DOHH2 (cell line): ENCODE measurements around the gene NOSTRIN.

Experiments used
- H3F3A ChIP-seq: fragments of 200-600 bp; sonication (generic), shearing (Covaris generic); 2 replicates; pipeline ENCODE4 v1.6.0; 2016; ENCODE audit warnings: antibody characterized with exemption, mild to moderate bottlenecking; ENCODE audit not compliant: control insufficient read depth, insufficient read depth
- H3K27ac ChIP-seq: fragments of 200-600 bp; sonication (generic); 2 replicates; pipeline ENCODE4 v1.5.1; 2014; ENCODE audit warnings: low read depth, mild to moderate bottlenecking, low read length, moderate library complexity
- H3K27me3 ChIP-seq: fragments of 200-600 bp; sonication (generic); 2 replicates; pipeline ENCODE4 v1.6.1; 2014; ENCODE audit warnings: mild to moderate bottlenecking, low read length, mixed read lengths; ENCODE audit not compliant: control insufficient read depth
- H3K36me3 ChIP-seq: fragments of 200-600 bp; sonication (generic); 2 replicates; pipeline ENCODE4 v1.6.1; 2014; ENCODE audit warnings: mild to moderate bottlenecking, low read length, moderate library complexity, mixed read lengths; ENCODE audit not compliant: control insufficient read depth
- H3K4me1 ChIP-seq: fragments of 200-600 bp; sonication (generic); 2 replicates; pipeline ENCODE4 v1.6.1; 2014; ENCODE audit warnings: mild to moderate bottlenecking, low read length, mixed read lengths; ENCODE audit not compliant: control insufficient read depth
- H3K4me2 ChIP-seq: fragments of 200-600 bp; sonication (generic); 2 replicates; pipeline ENCODE4 v1.6.0; 2014; ENCODE audit warnings: mild to moderate bottlenecking, low read length, moderate library complexity
- H3K4me3 ChIP-seq: fragments of 200-600 bp; sonication (generic); 2 replicates; pipeline ENCODE4 v1.5.1; 2014; ENCODE audit warnings: mild to moderate bottlenecking, low read length, mixed read lengths
- H3K79me2 ChIP-seq: fragments of 200-600 bp; sonication (generic); 2 replicates; pipeline ENCODE4 v1.6.1; 2014; ENCODE audit warnings: mild to moderate bottlenecking, low read length, mixed read lengths; ENCODE audit not compliant: control insufficient read depth
- H3K9me2 ChIP-seq: fragments of 200-600 bp; sonication (generic); replicated peaks from 2 replicates; pipeline ENCODE4 v1.6.1; 2014; ENCODE audit warnings: mild to moderate bottlenecking, low read length, mixed read lengths; ENCODE audit not compliant: control insufficient read depth
- H3K9me3 ChIP-seq: fragments of 200-600 bp; sonication (generic); 2 replicates; pipeline ENCODE4 v1.6.1; 2014; ENCODE audit warnings: antibody characterized with exemption, low read length, mixed read lengths; ENCODE audit not compliant: control insufficient read depth, insufficient read depth
- H4K20me1 ChIP-seq: fragments of 200-600 bp; sonication (generic); 2 replicates; pipeline ENCODE4 v1.6.0; 2014; ENCODE audit warnings: low read depth, mild to moderate bottlenecking, antibody characterized with exemption, low read length, moderate library complexity; ENCODE audit not compliant: control insufficient read depth, insufficient read depth
- EZH2phosphoT487 ChIP-seq: fragments of 200-600 bp; sonication (generic); IDR thresholded peaks from 2 replicates; pipeline ENCODE4 v1.6.1; 2017; ENCODE audit warnings: borderline replicate concordance, mild to moderate bottlenecking, antibody characterized with exemption, low read length, moderate library complexity, mixed read lengths
- TF ChIP-seq, protein P1 (sequence below): fragments of 200-600 bp; sonication (generic); IDR thresholded peaks from one replicate; pipeline ENCODE4 v1.5.1; 2014; ENCODE audit warnings: antibody characterized with exemption, mild to moderate bottlenecking, low read depth, low read length; ENCODE audit not compliant: poor library complexity, severe bottlenecking

Gene NOSTRIN

GRCh38 chr2:168889635-168890005 lies 87.2 kb downstream of the NOSTRIN start:
- Histone ChIP-seq H3K4me3 (peak overlapping the region; percentile 94), H3K9me2 (no peaks in the 10 kb centered on the region), H3K36me3 (peaks cover 50% of the 10 kb centered on the region), H3K9me3 (no peaks in the 10 kb centered on the region), H3K27ac (peak overlapping the region; percentile 46), H3K79me2 (peaks cover 45% of the 10 kb centered on the region), H4K20me1 (no peaks in the 10 kb centered on the region), H3K27me3 (no peaks in the 10 kb centered on the region), H3K4me2 (peak overlapping the region; percentile 96), H3K4me1 (peaks cover 14% of the 10 kb centered on the region), H3F3A (no peaks in the 10 kb centered on the region)
- no peak for TF ChIP-seq EZH2phosphoT487
- TF ChIP-seq, protein P1, sequence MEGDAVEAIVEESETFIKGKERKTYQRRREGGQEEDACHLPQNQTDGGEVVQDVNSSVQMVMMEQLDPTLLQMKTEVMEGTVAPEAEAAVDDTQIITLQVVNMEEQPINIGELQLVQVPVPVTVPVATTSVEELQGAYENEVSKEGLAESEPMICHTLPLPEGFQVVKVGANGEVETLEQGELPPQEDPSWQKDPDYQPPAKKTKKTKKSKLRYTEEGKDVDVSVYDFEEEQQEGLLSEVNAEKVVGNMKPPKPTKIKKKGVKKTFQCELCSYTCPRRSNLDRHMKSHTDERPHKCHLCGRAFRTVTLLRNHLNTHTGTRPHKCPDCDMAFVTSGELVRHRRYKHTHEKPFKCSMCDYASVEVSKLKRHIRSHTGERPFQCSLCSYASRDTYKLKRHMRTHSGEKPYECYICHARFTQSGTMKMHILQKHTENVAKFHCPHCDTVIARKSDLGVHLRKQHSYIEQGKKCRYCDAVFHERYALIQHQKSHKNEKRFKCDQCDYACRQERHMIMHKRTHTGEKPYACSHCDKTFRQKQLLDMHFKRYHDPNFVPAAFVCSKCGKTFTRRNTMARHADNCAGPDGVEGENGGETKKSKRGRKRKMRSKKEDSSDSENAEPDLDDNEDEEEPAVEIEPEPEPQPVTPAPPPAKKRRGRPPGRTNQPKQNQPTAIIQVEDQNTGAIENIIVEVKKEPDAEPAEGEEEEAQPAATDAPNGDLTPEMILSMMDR = no peak

DNA sequence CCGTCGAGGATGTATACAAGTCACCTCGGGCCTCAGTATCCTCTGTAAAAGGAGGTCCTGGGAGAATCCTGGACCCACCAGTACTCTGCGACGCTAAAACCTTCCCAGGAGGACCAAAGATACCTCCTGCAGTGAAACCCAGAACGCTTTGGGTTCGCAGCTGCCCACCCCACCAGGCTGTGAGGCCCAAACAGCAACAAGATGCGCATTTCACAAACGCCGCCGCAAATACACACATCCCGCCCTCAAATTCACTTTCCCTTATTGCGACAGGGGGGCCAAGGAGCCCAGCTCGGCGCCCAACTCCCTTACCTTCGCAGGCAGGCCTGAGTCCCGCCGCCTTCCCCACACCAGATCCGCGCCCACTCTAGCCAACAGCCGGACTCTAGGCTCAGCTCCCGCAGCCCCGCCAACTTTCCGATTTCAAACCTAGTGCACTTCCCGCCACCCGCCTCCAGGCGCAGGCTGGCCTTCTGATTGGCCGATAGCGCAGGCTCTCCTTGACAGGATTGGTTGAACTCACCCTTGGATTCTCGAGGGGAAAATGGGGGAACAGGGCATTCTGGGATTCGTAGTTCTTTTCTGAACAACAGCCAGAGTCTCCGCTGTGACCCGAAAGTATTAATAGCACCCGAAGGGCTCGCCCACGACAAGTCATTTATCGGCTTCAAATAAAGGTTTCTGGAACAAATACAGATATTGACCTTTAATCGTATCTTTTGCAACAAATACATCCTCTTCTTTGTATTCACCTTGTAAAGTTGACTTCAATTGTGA lies 87.8 kb downstream of the NOSTRIN start, which contains the start of gene SPC25:
SPC25 (minus strand) TSS at position 425 of the 777 bp plus-strand sequence. CDS start 911 bp downstream, outside the sequence.
- TF ChIP-seq EZH2phosphoT487 = no peak
- TF ChIP-seq, protein P1 = no peak
- no peaks in the 10 kb centered on the region for H4K20me1 ChIP-seq
- H3K9me3 ChIP-seq = no peaks in the 10 kb centered on the region
- H3K4me1 ChIP-seq = peaks cover 14% of the 10 kb centered on the region
- H3K36me3 ChIP-seq = peaks cover 45% of the 10 kb centered on the region
- peaks cover 39% of the 10 kb centered on the region for H3K79me2 ChIP-seq
- H3F3A ChIP-seq = no peaks in the 10 kb centered on the region
- H3K4me3 ChIP-seq = peak within 1 kb of the TSS; percentile 94
- peak within 1 kb of the TSS; percentile 46 for H3K27ac ChIP-seq
- H3K27me3 ChIP-seq = no peaks in the 10 kb centered on the region
- peak within 1 kb of the TSS; percentile 96 for H3K4me2 ChIP-seq
- H3K9me2 ChIP-seq = no peaks in the 10 kb centered on the region

GRCh38 chr2:168892327-168892726 lies 89.9 kb downstream of the NOSTRIN start:
- TF ChIP-seq EZH2phosphoT487 = no peak
- TF ChIP-seq, protein P1 = no peak
- Histone ChIP-seq H3K27me3 (no peaks in the 10 kb centered on the region), H3K9me2 (no peaks in the 10 kb centered on the region), H3K9me3 (no peaks in the 10 kb centered on the region), H3K4me3 (no peak overlapping the region), H3K36me3 (peaks cover 24% of the 10 kb centered on the region), H4K20me1 (no peaks in the 10 kb centered on the region), H3K4me1 (peaks cover 14% of the 10 kb centered on the region), H3K79me2 (peaks cover 25% of the 10 kb centered on the region), H3K27ac (no peak overlapping the region), H3K4me2 (no peak overlapping the region), H3F3A (no peaks in the 10 kb centered on the region)
